Neural cell (in vitro differentiated cells): Measurements from ENCODE around the gene BACE1-AS.

Source experiments
- EP300 ChIP-seq: fragments of 450-650 bp; conservative IDR thresholded peaks from 2 replicates; pipeline ENCODE4 v1.6.1; 2014; ENCODE audit warnings: antibody characterized with exemption, mild to moderate bottlenecking, moderate library complexity; ENCODE audit not compliant: poor library complexity, severe bottlenecking
- EZH2 ChIP-seq: fragments of 200-600, 300-800 bp; shearing (Covaris generic), sonication (generic); IDR thresholded peaks from 2 replicates; pipeline ENCODE4 v1.6.1; 2014; ENCODE audit warnings: antibody characterized with exemption, low read length, borderline replicate concordance, mild to moderate bottlenecking; ENCODE audit not compliant: insufficient read depth, poor library complexity, severe bottlenecking
- POLR2AphosphoS5 ChIP-seq: IDR thresholded peaks from 2 replicates; pipeline ENCODE4 v1.6.1; 2012
- RAD21 ChIP-seq: fragments of 450-650 bp; conservative IDR thresholded peaks from 2 replicates; pipeline ENCODE4 v1.6.1; 2014; ENCODE audit warnings: antibody characterized with exemption, mild to moderate bottlenecking, moderate library complexity
- TAF1 ChIP-seq: IDR thresholded peaks from 2 replicates; pipeline ENCODE4 v1.6.1; 2012; ENCODE audit warnings: low read depth
- TF ChIP-seq, protein P1 (sequence below): fragments of 450-650 bp; IDR thresholded peaks from 2 replicates; pipeline ENCODE4 v1.5.1; 2014; ENCODE audit warnings: antibody characterized with exemption, mild to moderate bottlenecking, moderate library complexity; ENCODE audit not compliant: poor library complexity, severe bottlenecking

DNA sequence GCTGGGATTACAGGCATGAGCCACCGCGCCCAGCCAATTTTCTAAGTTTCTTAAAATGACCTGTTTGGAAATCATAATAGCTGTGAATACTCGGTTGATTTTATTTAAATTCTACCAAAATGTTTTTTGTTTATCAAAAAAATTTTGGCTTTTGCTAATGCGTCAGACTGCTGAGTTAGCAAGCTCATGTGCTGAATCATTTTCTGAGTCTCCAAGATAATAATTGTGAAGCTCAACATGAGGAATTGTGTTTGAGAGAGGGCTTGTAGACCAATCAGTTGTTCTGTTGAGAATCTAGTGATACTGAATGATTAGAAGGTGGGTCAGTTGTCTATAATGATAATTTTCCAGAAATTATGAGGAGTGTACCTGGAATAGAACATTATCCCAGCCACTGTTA is 42.8 kb upstream of the BACE1-AS start:
- TF ChIP-seq, protein P1, sequence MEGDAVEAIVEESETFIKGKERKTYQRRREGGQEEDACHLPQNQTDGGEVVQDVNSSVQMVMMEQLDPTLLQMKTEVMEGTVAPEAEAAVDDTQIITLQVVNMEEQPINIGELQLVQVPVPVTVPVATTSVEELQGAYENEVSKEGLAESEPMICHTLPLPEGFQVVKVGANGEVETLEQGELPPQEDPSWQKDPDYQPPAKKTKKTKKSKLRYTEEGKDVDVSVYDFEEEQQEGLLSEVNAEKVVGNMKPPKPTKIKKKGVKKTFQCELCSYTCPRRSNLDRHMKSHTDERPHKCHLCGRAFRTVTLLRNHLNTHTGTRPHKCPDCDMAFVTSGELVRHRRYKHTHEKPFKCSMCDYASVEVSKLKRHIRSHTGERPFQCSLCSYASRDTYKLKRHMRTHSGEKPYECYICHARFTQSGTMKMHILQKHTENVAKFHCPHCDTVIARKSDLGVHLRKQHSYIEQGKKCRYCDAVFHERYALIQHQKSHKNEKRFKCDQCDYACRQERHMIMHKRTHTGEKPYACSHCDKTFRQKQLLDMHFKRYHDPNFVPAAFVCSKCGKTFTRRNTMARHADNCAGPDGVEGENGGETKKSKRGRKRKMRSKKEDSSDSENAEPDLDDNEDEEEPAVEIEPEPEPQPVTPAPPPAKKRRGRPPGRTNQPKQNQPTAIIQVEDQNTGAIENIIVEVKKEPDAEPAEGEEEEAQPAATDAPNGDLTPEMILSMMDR = no peak
- TF ChIP-seq TAF1 = no peak
- TF ChIP-seq RAD21 = no peak
- TF ChIP-seq POLR2AphosphoS5 = no peak
- TF ChIP-seq EZH2 = no peak
- no peak for TF ChIP-seq EP300
